Dedifferentiated amniotic fluid mesenchymal stem cell (primary cell): ENCODE data around the gene COPS3.

ENCODE experiments used
- DNase-seq: peaks from one replicate; pipeline ENCODE4 v3.0.0-alpha.2; 2016; ENCODE audit errors: extremely low spot score

Gene COPS3

GRCh38 chr17:17280613-17281549, at the start of gene COPS3:
Gene COPS3 (minus strand): TSS chr17:17281246. CDS start chr17:17281186, 60 bp downstream.
- DNase-seq = peak; percentile 98

- DNase-seq = no peak
Observed at GRCh38 chr17:17328251-17328650, 47.2 kb upstream of the COPS3 start.

- DNase-seq = no peak
Observed at GRCh38 chr17:17326275-17326875, 45.3 kb upstream of the COPS3 start.

- no peak for DNase-seq
Observed at GRCh38 chr17:17325816-17326215, 44.8 kb upstream of the COPS3 start.

- DNase-seq = no peak
Observed at GRCh38 chr17:17325228-17325627, 44.2 kb upstream of the COPS3 start.

- DNase-seq = no peak
Observed at GRCh38 chr17:17324616-17325015, 43.6 kb upstream of the COPS3 start.

- DNase-seq = no peak
Observed at GRCh38 chr17:17322516-17323510, 41.8 kb upstream of the COPS3 start.

GRCh38 chr17:17321356-17322025, 40.4 kb upstream of the COPS3 start:
- DNase-seq = no peak

GRCh38 chr17:17320911-17321220, 39.8 kb upstream of the COPS3 start:
- no peak for DNase-seq

GRCh38 chr17:17320188-17320910, 39.3 kb upstream of the COPS3 start:
- no peak for DNase-seq

- DNase-seq = no peak
Observed at GRCh38 chr17:17315142-17315821, 34.2 kb upstream of the COPS3 start.

- no peak for DNase-seq
Observed at GRCh38 chr17:17314501-17315071, 33.5 kb upstream of the COPS3 start.

- no peak for DNase-seq
Observed at GRCh38 chr17:17313350-17313991, 32.4 kb upstream of the COPS3 start.

GRCh38 chr17:17309356-17309755, 28.3 kb upstream of the COPS3 start:
- no peak for DNase-seq

GRCh38 chr17:17305281-17305801, 24.3 kb upstream of the COPS3 start:
- no peak for DNase-seq

- no peak for DNase-seq
Observed at GRCh38 chr17:17304521-17304985, 23.5 kb upstream of the COPS3 start.

GRCh38 chr17:17303847-17304490, 22.9 kb upstream of the COPS3 start:
- DNase-seq = no peak
